HG03066 (cell line): ENCODE results near the gene TAP2.
"Not testable (repeated sequence)": the region's sequence is repeated elsewhere in the genome, so short reads cannot be mapped to it uniquely, and the experiment has no call there.

Experiments used
- ATAC-seq: cut with Tn5 transposase; IDR thresholded peaks from one replicate; pipeline ENCODE4 v1.9.1; 2021; ENCODE audit warnings: low read depth; ENCODE audit not compliant: unreplicated experiment

The TAP2 gene

GRCh38 chr6:32836873-32837272 is 1.7 kb downstream of the TAP2 start:
- no peak for ATAC-seq

DNA sequence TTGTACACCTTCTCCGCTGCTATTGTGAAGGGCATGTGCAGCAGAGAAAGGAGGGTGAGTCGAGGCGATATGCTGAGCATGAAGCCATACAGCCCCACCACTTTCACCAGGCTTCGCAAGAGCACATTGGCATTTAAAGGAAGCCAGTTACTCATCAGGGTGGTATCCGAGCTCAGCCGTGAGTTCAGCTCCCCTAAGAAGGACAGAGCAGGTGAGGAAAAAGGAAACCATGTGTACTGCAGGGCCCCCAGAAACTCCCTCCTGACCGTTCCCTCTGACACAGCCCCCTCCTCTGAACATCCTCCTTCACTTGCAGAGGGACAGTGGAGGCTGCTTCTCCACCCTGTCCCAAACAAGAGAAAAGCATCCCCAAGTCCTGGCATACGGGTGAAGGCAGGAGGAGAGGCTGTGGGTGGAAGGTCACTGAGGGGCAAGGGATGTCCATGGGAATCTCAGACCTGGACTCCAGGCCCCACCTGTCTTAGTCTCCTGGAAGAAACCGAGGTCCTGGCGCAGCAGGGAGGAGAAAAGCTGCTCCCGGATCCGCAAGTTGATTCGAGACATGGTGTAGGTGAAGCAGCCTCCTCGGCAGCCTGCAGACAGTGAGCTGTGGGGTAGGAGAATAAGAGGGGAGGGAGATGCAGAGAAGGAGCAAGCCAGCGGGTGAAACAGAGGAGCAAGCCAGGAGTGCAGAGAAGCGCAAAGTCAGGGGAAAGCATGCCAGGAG is 3.2 kb downstream of the TAP2 start:
- no peak for ATAC-seq

GRCh38 chr6:32833664-32834063 is 4.9 kb downstream of the TAP2 start:
- ATAC-seq = no peak

GRCh38 chr6:32832535-32832934 is 6.0 kb downstream of the TAP2 start:
- ATAC-seq = no peak

- ATAC-seq = no peak
These were observed 7.6 kb downstream of the TAP2 start for GRCh38 chr6:32830936-32831335.

GRCh38 chr6:32830017-32830416 is 8.5 kb downstream of the TAP2 start:
- no peak for ATAC-seq

GRCh38 chr6:32829495-32829894 is 9.0 kb downstream of the TAP2 start:
- no peak for ATAC-seq

GRCh38 chr6:32827025-32827424 is 11.5 kb downstream of the TAP2 start:
- no peak for ATAC-seq

- ATAC-seq = no peak
These were observed 12.6 kb downstream of the TAP2 start for GRCh38 chr6:32825966-32826365.

GRCh38 chr6:32819729-32820128 is 18.8 kb downstream of the TAP2 start:
- no peak for ATAC-seq

DNA sequence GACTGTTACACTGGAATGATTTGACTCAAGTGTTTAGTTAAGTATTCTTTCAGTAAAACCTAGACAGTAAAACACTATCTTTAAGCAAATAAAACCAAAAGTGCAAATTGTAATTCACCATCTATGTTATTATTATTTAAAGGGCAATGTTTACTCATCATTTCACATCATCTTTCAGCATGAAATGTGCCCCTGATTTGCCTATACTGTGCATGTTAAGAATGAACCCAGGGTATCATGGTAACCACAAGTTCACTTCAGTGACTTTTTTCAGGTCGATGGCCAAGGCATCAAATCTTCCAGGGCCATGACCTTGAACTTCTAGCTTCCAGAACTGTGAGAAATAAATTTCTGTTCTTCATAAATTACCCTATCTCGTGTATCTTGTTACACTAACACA is 19.7 kb downstream of the TAP2 start:
- no peak for ATAC-seq

- no peak for ATAC-seq
These were observed 21.8 kb downstream of the TAP2 start, which contains the start of gene HLA-DOB for GRCh38 chr6:32816746-32817204. HLA-DOB (minus strand) TSS chr6:32817002; CDS start chr6:32816951, 51 bp downstream.

DNA sequence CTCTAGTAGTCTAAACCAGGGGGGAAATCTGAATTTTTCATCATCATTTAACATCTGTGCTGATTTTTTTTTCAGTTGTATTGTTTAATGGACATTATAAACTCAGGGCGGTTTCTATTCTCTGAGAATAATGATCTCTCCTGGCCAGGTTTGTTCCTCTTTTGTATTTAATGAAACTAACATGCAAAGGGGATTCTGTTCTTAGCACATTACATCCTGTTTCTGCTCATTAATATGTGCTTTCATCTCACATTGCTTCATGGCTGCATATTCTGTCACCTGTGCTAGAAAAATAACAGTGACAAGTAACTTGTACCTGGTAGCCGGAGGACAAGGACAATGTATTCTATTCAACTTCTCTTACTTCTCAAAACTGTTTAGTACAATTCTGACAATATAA is 22.5 kb downstream of the TAP2 start:
- ATAC-seq = no peak

GRCh38 chr6:32815115-32815514 is 23.4 kb downstream of the TAP2 start:
- ATAC-seq = no peak

DNA sequence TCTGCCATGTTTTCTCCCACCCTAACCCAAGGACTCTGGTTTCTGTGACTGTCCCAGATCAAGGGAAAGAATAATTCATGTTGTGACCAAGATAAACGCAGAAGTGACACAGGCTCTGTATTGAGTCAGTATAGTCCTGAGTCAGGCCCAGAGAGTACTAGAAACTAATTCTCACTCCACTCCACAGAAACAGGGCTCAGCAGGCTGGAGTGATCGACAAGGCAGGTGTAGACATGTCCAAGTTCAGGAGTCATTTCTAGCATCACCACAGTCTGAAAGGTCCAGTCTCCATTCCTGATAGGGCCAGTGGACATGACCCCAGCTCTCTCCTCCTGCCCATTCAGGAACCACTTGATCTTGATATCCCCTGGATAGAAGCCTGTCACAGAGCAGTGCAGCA is 24.4 kb downstream of the TAP2 start:
- no peak for ATAC-seq

DNA sequence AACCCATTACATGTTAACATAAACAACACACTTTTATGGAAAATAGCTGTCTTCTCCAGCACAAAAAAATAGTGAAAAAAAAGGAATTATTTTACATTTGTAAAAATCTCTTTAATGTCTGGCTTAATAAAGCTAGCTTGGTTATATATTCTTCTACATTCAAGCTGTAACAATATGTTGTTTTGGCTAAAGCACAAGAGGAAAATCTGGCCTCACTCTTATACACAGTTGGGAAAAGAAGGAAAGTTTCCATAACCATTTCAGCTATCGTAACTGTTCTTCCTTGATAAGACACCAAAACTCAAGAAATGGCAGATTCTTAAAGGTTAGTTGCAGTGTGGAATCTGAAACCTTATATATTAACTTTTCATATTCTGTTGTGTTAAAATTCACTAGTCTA is 29.4 kb downstream of the TAP2 start:
- ATAC-seq = no peak

DNA sequence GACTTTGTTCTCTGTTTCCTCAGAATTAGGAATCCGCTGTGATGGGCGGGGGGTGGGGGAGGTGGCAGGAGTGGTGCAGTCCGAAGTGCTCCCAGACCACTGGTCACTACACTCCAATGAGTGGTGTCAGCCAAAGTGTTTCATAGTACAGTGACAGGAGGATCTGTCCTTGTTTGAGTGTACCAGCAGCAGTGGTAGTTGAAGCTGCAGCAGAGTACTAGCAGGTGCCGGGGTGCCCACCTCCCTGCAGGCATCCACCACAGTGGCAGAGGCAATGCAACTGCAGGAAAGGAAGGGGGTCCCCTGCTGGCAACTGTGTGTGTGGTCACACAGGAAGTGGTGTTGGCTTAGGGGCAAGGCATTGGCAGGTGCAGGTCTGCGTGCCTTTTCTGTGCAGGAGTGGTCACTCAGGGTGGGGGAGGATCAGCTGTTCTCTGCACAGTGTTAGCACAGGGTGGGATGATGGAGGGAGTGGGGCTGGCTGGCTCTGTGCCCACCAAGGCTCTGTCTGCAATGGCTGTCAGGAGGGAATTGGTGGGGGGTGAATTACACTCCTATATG is 31.4 kb downstream of the TAP2 start:
- no peak for ATAC-seq

DNA sequence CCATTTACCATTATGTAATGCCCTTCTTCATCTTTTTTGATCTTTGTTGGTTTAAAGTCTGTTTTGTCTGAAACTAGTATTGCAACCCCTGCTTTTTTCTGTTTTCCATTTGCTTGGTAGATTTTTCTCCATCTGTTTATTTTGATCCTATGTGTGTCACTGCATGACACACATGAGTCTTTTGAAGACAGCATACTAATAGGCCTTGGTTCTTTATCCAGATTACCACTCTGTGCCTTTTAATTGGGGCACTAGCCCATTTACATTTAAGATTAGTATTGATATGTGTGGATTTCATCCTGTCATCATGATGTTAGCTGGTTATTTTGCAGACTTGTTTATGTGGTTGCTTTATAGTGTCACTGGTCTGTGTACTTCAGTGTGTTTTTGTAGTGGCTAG is 33.1 kb downstream of the TAP2 start:
- ATAC-seq = not testable (repeated sequence)

DNA sequence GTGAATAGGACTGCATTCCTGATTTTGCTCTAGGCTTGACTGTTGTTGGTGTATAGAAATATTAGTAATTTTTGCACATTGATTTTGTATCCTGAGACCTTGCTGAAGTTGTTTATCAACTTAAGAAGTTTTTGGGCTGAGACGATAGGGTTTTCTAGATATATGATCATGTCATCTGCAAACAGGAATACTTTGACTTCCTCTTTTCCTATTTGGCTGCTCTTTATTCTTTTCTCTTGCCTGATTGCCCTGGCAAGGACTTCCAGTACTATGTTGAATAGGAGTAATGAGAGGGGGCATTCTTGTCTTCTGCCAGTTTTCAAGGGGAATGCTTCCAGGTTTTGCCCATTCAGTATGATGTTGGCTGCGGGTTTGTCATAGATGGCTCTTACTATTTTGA is 35.1 kb downstream of the TAP2 start:
- no peak for ATAC-seq

DNA sequence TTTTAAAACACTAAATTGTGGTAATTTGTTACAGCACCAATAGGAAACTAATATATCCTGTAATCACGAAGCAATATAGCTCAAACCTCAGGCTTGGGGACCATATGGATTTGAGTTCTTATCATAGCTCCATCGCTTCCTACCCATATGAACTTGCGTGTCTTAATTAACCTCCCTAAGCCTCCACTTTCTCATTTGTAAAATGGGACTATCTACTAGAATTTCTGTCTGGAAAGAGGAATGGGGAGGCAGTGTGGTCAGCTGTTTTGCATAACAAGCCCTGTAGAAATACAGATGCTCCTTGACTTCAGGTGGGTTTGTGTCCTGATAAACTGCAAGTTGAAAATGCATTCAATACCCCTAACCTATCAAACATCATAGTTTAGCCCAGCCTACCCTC is 38.8 kb downstream of the TAP2 start:
- no peak for ATAC-seq

DNA sequence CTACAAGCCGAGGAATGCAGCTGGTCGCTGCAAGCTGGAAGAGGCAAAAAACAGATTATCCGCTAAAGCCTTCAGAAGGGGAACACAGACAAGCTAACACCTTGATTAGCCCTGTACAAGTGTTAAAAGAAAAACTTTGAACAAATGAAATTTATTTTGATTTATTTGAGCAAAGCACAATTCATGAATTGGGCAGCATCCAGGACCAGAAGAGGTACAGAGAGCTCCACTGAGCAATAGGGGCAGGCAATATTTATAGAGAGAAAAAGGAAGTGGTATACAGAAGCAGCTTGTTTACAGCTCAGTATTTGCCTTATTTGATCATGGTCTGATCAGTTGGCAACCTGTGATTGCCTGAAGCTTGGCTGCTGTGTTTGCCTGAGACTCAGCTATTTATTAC is 39.4 kb downstream of the TAP2 start:
- ATAC-seq = no peak
